PC-9 (cell line): ENCODE data around the gene ALG11.
"Not testable (repeated sequence)": the region's sequence is repeated elsewhere in the genome, so short reads cannot be mapped to it uniquely, and the experiment has no call there.

Experiments
- CTCF ChIP-seq: fragments of 200-600 bp; sonication (generic); conservative IDR thresholded peaks from 2 replicates; pipeline ENCODE4 v1.6.1; 2017; ENCODE audit warnings: mixed run types, antibody characterized with exemption, mild to moderate bottlenecking, moderate library complexity
- EZH2 ChIP-seq: fragments of 200-600 bp; sonication (generic); IDR thresholded peaks from 2 replicates; pipeline ENCODE4 v1.8.0; 2017; ENCODE audit warnings: antibody characterized with exemption, low read depth

GRCh38 chr13:51984904-51985303 is 27.3 kb upstream of the ALG11 start:
- TF ChIP-seq CTCF, EZH2: not testable (repeated sequence)
